BLaER1 treated with 17β-estradiol and CSF1 and Interleukin-3, amounts not matched to agents 10 nM and 100 nM (cell line): ENCODE data around the gene BTNL8.

Source experiments
- H3K27ac ChIP-seq, 11 experiments: shearing (Covaris generic); formaldehyde crosslinking; 2 replicates each; pipeline ENCODE4 v1.8.1; 2022
- H3K27me3 ChIP-seq, 11 experiments: shearing (Covaris generic); formaldehyde crosslinking; 2 replicates each; pipeline ENCODE4 v1.8.1; 2022
- H3K36me3 ChIP-seq, 11 experiments: shearing (Covaris generic); formaldehyde crosslinking; 2 replicates each; pipeline ENCODE4 v1.8.1; 2022
- H3K4me1 ChIP-seq, 10 experiments: shearing (Covaris generic); formaldehyde crosslinking; 2 replicates each; pipeline ENCODE4 v1.8.1; 2022
- H3K4me2 ChIP-seq, 11 experiments: shearing (Covaris generic); formaldehyde crosslinking; 2 replicates each; pipeline ENCODE4 v1.8.1; 2022
- H3K4me3 ChIP-seq, 10 experiments: shearing (Covaris generic); formaldehyde crosslinking; 2 replicates each; pipeline ENCODE4 v1.8.1; 2022
- H3K9ac ChIP-seq, 11 experiments: shearing (Covaris generic); formaldehyde crosslinking; 2 replicates each; pipeline ENCODE4 v1.8.1; 2022
- H3K9me3 ChIP-seq, 11 experiments: shearing (Covaris generic); formaldehyde crosslinking; replicated peaks in 1 of 11; 2 replicates each; pipeline ENCODE4 v1.8.1; 2022
- H4K20me1 ChIP-seq, 11 experiments: shearing (Covaris generic); formaldehyde crosslinking; 2 replicates each; pipeline ENCODE4 v1.8.1; 2022
- Cebpa-rat ChIP-seq, 11 experiments: shearing (Covaris generic); IDR thresholded peaks; 2 replicates each; pipeline ENCODE4 v1.8.1; 2022

The BTNL8 gene

GRCh38 chr5:180990086-180990881 lies 91.3 kb downstream of the BTNL8 start:
- Histone ChIP-seq H3K4me3 (no peak overlapping the region), H3K27ac (no peak overlapping the region), H3K4me2 (peak overlapping the region in 4 of 11 experiments; percentile 7 to 21 (median 10); a peak in 3 of 22 replicates), H3K36me3 (no peaks in the 10 kb centered on the region), H3K9me3 (no peaks in the 10 kb centered on the region; a peak in 1 of 22 replicates), H4K20me1 (no peaks in the 10 kb centered on the region), H3K4me1 (peaks cover 0 to 11% (median 3%) of the 10 kb centered on the region in 10 experiments; a peak in 5 of 20 replicates), H3K27me3 (no peaks in the 10 kb centered on the region), H3K9ac (no peak overlapping the region)
- no peak for TF ChIP-seq Cebpa-rat (IDR thresholded peaks at IDR 0.05)

DNA sequence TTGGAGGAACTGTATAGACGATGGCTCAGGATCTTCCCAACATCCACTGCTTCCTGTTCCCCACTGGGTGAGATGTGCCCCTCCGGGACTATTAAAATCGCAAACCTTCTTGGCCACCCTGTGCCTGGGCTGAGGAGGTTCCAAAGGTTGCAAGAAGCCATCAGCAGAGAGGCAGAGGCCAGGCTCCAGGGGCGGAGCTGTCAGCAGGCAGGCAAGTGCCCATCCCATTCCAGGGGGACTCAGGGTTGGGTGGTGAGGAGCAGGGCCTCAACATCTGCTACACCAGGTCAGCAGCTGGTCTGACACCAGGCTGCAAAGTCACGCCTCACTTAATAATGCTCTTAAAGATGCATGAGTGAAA lies 91.9 kb downstream of the BTNL8 start:
- no peak for TF ChIP-seq Cebpa-rat (IDR thresholded peaks at IDR 0.05)
- no peak overlapping the region for H3K9ac ChIP-seq
- H3K4me1 ChIP-seq: peaks cover 0 to 11% (median 3%) of the 10 kb centered on the region in 10 experiments; a peak in 7 of 20 replicates
- H3K9me3 ChIP-seq: no peaks in the 10 kb centered on the region; a peak in 1 of 22 replicates
- H3K27me3 ChIP-seq: no peaks in the 10 kb centered on the region
- no peak overlapping the region for H3K27ac ChIP-seq
- 0 out of 22 replicates have a peak overlapping the region, but pooled peaks of 2 of the 11 experiments have one; percentile 7 to 21 for H3K4me2 ChIP-seq
- no peaks in the 10 kb centered on the region for H3K36me3 ChIP-seq
- H3K4me3 ChIP-seq: no peak overlapping the region
- no peaks in the 10 kb centered on the region for H4K20me1 ChIP-seq
